Mesendoderm (in vitro differentiated cells): ENCODE data around the gene CREBBP.

Experiments used
- DNase-seq: peaks from one replicate; pipeline ENCODE4 v3.0.0; 2013
- H2AK5ac ChIP-seq: 2 replicates; pipeline ENCODE4 v1.6.1; 2013; ENCODE audit warnings: low read length, inconsistent platforms
- H2BK120ac ChIP-seq: 2 replicates; pipeline ENCODE4 v1.6.1; 2013; ENCODE audit warnings: low read depth, mild to moderate bottlenecking, low read length, moderate library complexity, mixed read lengths
- H2BK15ac ChIP-seq: replicated peaks from 2 replicates; pipeline ENCODE4 v1.6.1; 2013; ENCODE audit warnings: low read depth, mild to moderate bottlenecking, moderate library complexity
- H2BK5ac ChIP-seq: 2 replicates; pipeline ENCODE4 v1.6.1; 2013; ENCODE audit warnings: low read length, inconsistent platforms
- H3K18ac ChIP-seq: 2 replicates; pipeline ENCODE4 v1.6.1; 2013; ENCODE audit warnings: mild to moderate bottlenecking, low read length, mixed read lengths
- H3K23ac ChIP-seq: one replicate; pipeline ENCODE4 v1.6.1; 2013; ENCODE audit warnings: low read length
- H3K27ac ChIP-seq: 2 replicates; pipeline ENCODE4 v1.5.1; 2013; ENCODE audit warnings: low read depth, mild to moderate bottlenecking, inconsistent platforms, low read length, moderate library complexity
- H3K27me3 ChIP-seq: 2 replicates; pipeline ENCODE4 v1.6.1; 2013; ENCODE audit warnings: low read length, control low read depth, mild to moderate bottlenecking, inconsistent platforms; ENCODE audit not compliant: insufficient read depth, poor library complexity
- H3K36me3 ChIP-seq: 2 replicates; pipeline ENCODE4 v1.6.1; 2013; ENCODE audit warnings: low read length, inconsistent platforms; ENCODE audit not compliant: control insufficient read depth, insufficient read depth
- H3K4ac ChIP-seq: one replicate; pipeline ENCODE4 v1.6.1; 2013; ENCODE audit warnings: low read depth, mild to moderate bottlenecking, low read length, moderate library complexity
- H3K4me1 ChIP-seq: 2 replicates; pipeline ENCODE4 v1.6.1; 2013; ENCODE audit warnings: low read depth, low read length, inconsistent platforms; ENCODE audit not compliant: control insufficient read depth
- H3K4me2 ChIP-seq: 2 replicates; pipeline ENCODE4 v1.6.1; 2013; ENCODE audit warnings: low read length
- H3K4me3 ChIP-seq: 2 replicates; pipeline ENCODE4 v1.5.1; 2013; ENCODE audit warnings: mild to moderate bottlenecking, low read length
- H3K56ac ChIP-seq: one replicate; pipeline ENCODE4 v1.6.1; 2013; ENCODE audit warnings: low read length
- H3K79me1 ChIP-seq: 2 replicates; pipeline ENCODE4 v1.6.1; 2013; ENCODE audit warnings: low read length, inconsistent platforms
- H3K79me2 ChIP-seq: 2 replicates; pipeline ENCODE4 v1.6.1; 2013; ENCODE audit warnings: mild to moderate bottlenecking, low read length; ENCODE audit not compliant: control insufficient read depth, insufficient read depth
- H3K9ac ChIP-seq: 2 replicates; pipeline ENCODE4 v1.6.1; 2013; ENCODE audit warnings: low read length, inconsistent platforms
- H4K5ac ChIP-seq: one replicate; pipeline ENCODE4 v1.6.1; 2013; ENCODE audit warnings: low read length
- H4K8ac ChIP-seq: one replicate; pipeline ENCODE4 v1.6.1; 2013; ENCODE audit warnings: low read depth, mild to moderate bottlenecking, control low read depth, low read length, moderate library complexity
- WGBS: extraction: QIAGEN DNeasy Blood & Tissue Kit; methylation state at CpG from one replicate; pipeline ENCODE4 v1.1.7; 2013; ENCODE audit warnings: low lambda C conversion rate, missing lambda C conversion rate; ENCODE audit not compliant: insufficient coverage; ENCODE audit errors: extremely low coverage; 5-methylcytosine and 5-hydroxymethylcytosine counted together

CREBBP gene

DNA sequence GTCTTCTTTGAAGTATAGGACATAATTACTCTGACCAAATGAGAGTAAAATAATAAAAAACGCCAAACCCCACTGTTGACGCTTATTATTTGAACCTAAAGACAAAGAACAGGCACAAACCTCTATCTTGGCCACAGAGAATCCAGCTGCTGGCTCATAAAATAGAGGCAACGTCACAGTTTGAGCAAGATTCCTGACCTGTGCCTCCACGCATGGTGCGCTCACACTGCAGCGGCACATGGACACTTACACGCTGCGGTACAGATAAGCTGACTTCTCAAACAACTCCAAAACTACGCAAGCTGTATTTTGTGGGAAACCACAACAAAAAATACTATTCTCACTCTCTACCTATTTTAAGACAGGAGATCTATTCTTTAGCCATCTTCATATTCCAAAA is 124.4 kb downstream of the CREBBP start:
- no CpG with 5 or more reads among the region's 9 CpGs for WGBS
- H3K9ac ChIP-seq, result no peak overlapping the region
- no peak overlapping the region for H3K4me2 ChIP-seq
- H3K27me3 ChIP-seq, result no peaks in the 10 kb centered on the region
- H2AK5ac ChIP-seq, result no peak overlapping the region
- no peak overlapping the region for H2BK5ac ChIP-seq
- no peaks in the 10 kb centered on the region for H3K79me2 ChIP-seq
- no peak overlapping the region for H2BK15ac ChIP-seq
- no peak overlapping the region for H3K27ac ChIP-seq
- no peak overlapping the region for H3K4me3 ChIP-seq
- H3K4me1 ChIP-seq, result no peaks in the 10 kb centered on the region
- no peak overlapping the region for H2BK120ac ChIP-seq
- no peak for DNase-seq
- H4K5ac ChIP-seq, result no peak overlapping the region
- H3K56ac ChIP-seq, result no peak overlapping the region
- peaks cover 6% of the 10 kb centered on the region for H3K36me3 ChIP-seq
- H3K18ac ChIP-seq, result no peak overlapping the region
- no peak overlapping the region for H4K8ac ChIP-seq
- no peak overlapping the region for H3K4ac ChIP-seq
- peaks cover 6% of the 10 kb centered on the region for H3K79me1 ChIP-seq
- H3K23ac ChIP-seq, result no peak overlapping the region

DNA sequence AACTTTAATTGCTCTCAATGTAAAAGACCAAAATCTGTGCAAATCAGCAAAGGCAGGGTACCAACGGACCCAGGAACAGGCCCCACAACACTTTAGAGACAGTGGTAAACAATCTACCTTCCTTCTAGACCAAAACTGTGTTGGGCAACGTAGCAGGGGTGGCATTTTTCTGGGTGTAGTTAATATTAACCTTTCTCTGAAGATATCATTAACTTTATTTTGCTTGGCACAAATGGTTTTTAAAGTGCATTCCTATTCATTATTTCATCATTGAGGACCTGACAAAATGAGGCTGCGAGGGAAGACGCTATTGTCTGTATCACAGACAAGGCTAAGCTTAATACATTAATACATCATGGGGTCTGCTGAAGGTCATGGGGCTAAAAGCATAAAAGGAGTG is 125.3 kb downstream of the CREBBP start:
- Histone ChIP-seq H3K79me2 (no peaks in the 10 kb centered on the region), H2AK5ac (no peak overlapping the region), H3K36me3 (peaks cover 6% of the 10 kb centered on the region), H3K4ac (no peak overlapping the region), H3K9ac (no peak overlapping the region), H3K18ac (no peak overlapping the region), H4K8ac (no peak overlapping the region), H3K4me2 (no peak overlapping the region), H3K79me1 (peaks cover 6% of the 10 kb centered on the region), H2BK15ac (no peak overlapping the region), H3K27me3 (no peaks in the 10 kb centered on the region), H3K4me3 (no peak overlapping the region), H3K27ac (no peak overlapping the region), H2BK5ac (no peak overlapping the region), H3K23ac (no peak overlapping the region), H2BK120ac (no peak overlapping the region), H3K56ac (no peak overlapping the region), H3K4me1 (no peaks in the 10 kb centered on the region), H4K5ac (no peak overlapping the region)
- no peak for DNase-seq
- no CpG with 5 or more reads among the region's 4 CpGs for WGBS

DNA sequence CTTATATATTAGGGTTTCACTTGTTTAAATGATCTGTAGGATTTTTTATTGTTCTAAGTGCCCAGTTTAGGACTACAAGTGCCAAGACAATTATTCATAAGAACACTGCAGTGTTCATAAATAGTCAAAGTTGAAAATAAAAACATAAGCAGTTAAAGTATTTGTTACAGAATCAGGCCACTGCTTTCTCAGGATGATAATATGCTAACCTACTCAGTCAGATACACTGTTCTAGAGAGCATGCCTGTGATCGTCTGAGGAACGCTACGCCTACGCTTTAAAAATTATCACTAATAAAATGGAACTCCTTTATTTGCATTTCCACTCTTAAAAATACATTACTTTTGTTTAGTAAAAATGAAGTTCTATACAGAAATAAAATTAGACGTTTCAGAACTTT is 125.7 kb downstream of the CREBBP start:
- no peak overlapping the region for H2BK120ac ChIP-seq
- no peak overlapping the region for H3K4ac ChIP-seq
- no peak overlapping the region for H2AK5ac ChIP-seq
- no peak overlapping the region for H3K23ac ChIP-seq
- H3K56ac ChIP-seq, result no peak overlapping the region
- no peak overlapping the region for H3K27ac ChIP-seq
- H3K9ac ChIP-seq, result no peak overlapping the region
- H2BK5ac ChIP-seq, result no peak overlapping the region
- peaks cover 7% of the 10 kb centered on the region for H3K36me3 ChIP-seq
- peaks cover 6% of the 10 kb centered on the region for H3K79me1 ChIP-seq
- H2BK15ac ChIP-seq, result no peak overlapping the region
- no peak overlapping the region for H3K18ac ChIP-seq
- no peaks in the 10 kb centered on the region for H3K4me1 ChIP-seq
- no peak overlapping the region for H4K5ac ChIP-seq
- no peak overlapping the region for H3K4me2 ChIP-seq
- H3K79me2 ChIP-seq, result no peaks in the 10 kb centered on the region
- no peaks in the 10 kb centered on the region for H3K27me3 ChIP-seq
- no peak for DNase-seq
- 100% methylated on average over 2 of the region's 5 CpGs for WGBS
- no peak overlapping the region for H4K8ac ChIP-seq
- no peak overlapping the region for H3K4me3 ChIP-seq

DNA sequence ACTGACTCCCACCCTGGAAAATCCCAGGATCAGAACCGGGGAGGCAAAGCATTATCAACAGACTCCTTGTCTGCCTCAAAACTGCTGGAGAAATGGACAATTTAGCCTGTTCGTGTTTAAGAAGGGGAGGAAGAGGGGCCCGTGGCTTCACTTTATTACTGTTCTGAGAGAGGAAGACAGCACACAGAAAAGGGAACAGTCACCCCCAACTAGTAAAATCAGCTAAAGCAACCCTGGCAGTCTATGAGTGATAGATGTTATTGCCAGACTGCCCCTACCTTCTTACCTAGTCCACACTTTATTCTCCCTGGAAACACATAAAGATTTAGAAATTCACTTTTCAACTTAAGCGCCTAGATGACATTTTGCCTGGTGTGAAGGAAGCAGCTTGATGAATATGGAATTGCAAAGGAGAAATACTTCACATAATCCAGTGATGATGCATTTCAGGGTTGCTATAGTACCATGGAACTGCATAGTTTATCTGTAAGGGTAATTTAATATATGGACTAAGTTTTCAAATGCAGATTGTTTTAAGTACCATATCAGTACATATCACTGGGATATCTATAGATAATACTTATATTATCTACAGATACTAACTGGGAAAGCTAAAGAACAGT is 126.3 kb downstream of the CREBBP start:
- Histone ChIP-seq H3K4me2 (no peak overlapping the region), H3K36me3 (peaks cover 7% of the 10 kb centered on the region), H3K27ac (no peak overlapping the region), H3K79me2 (no peaks in the 10 kb centered on the region), H3K23ac (no peak overlapping the region), H3K9ac (no peak overlapping the region), H3K4me1 (no peaks in the 10 kb centered on the region), H2BK5ac (no peak overlapping the region), H4K5ac (no peak overlapping the region), H3K4ac (no peak overlapping the region), H2BK15ac (no peak overlapping the region), H3K79me1 (peaks cover 6% of the 10 kb centered on the region), H4K8ac (no peak overlapping the region), H3K18ac (no peak overlapping the region), H2AK5ac (no peak overlapping the region), H2BK120ac (no peak overlapping the region), H3K56ac (no peak overlapping the region), H3K4me3 (no peak overlapping the region), H3K27me3 (no peaks in the 10 kb centered on the region)
- WGBS, result no CpG with 5 or more reads among the region's 4 CpGs
- DNase-seq, result no peak

DNA sequence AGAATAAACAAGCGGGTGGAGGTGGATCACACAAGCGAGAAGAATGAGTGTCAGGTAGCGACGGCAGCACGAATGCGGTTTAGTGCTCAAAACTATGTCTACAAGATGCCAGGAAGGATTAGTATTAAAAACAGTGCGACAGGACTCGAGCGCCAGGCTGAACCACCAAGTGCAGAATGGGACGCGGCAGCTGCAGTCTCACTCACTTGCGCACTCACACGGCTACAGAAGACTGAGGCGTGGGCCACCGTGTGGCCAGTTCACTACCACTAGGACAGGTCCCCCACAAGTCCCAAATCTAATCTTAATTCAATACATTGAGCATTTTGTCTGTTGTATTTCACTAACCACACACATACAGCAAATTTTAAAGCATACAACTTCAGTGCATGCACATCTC is 127.5 kb downstream of the CREBBP start:
- no peak overlapping the region for H2BK15ac ChIP-seq
- H4K5ac ChIP-seq, result no peak overlapping the region
- H3K9ac ChIP-seq, result no peak overlapping the region
- no CpG with 5 or more reads among the region's 15 CpGs for WGBS
- no peaks in the 10 kb centered on the region for H3K4me1 ChIP-seq
- H3K23ac ChIP-seq, result no peak overlapping the region
- no peak overlapping the region for H3K4me2 ChIP-seq
- no peaks in the 10 kb centered on the region for H3K79me2 ChIP-seq
- no peak overlapping the region for H2AK5ac ChIP-seq
- H3K79me1 ChIP-seq, result peaks cover 6% of the 10 kb centered on the region
- no peak overlapping the region for H3K56ac ChIP-seq
- H3K4ac ChIP-seq, result no peak overlapping the region
- no peaks in the 10 kb centered on the region for H3K27me3 ChIP-seq
- no peak overlapping the region for H3K18ac ChIP-seq
- H3K36me3 ChIP-seq, result peaks cover 5% of the 10 kb centered on the region
- DNase-seq, result no peak
- no peak overlapping the region for H3K4me3 ChIP-seq
- no peak overlapping the region for H4K8ac ChIP-seq
- H3K27ac ChIP-seq, result no peak overlapping the region
- no peak overlapping the region for H2BK5ac ChIP-seq
- no peak overlapping the region for H2BK120ac ChIP-seq

DNA sequence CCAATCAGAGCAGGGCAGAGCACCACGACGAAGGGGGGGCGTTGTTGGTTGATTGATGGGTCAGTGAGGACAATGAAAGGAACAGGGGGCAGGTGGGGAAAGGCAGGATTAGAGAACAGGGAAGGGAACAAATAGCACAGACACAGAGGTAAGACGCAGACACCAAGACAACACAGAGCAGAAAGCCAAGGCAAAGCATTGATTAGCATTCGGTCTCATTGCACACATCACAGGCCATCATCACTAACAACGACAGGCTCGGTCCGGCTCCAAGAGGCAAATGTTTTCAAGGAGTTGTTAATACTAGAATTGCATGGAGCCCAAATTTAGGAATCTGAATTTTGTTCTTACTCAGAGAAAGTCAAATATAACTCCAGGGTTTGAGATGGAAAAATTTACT is 128.6 kb downstream of the CREBBP start:
- no peaks in the 10 kb centered on the region for H3K79me2 ChIP-seq
- H2BK15ac ChIP-seq, result no peak overlapping the region
- no peak overlapping the region for H2BK120ac ChIP-seq
- H3K4me3 ChIP-seq, result no peak overlapping the region
- H3K9ac ChIP-seq, result no peak overlapping the region
- H2BK5ac ChIP-seq, result no peak overlapping the region
- H4K8ac ChIP-seq, result no peak overlapping the region
- no peak for DNase-seq
- H3K27ac ChIP-seq, result no peak overlapping the region
- no peak overlapping the region for H3K4ac ChIP-seq
- H4K5ac ChIP-seq, result no peak overlapping the region
- H3K23ac ChIP-seq, result no peak overlapping the region
- H2AK5ac ChIP-seq, result no peak overlapping the region
- no peak overlapping the region for H3K56ac ChIP-seq
- H3K4me2 ChIP-seq, result no peak overlapping the region
- no peaks in the 10 kb centered on the region for H3K4me1 ChIP-seq
- no peak overlapping the region for H3K18ac ChIP-seq
- H3K79me1 ChIP-seq, result peaks cover 6% of the 10 kb centered on the region
- H3K27me3 ChIP-seq, result no peaks in the 10 kb centered on the region
- no CpG with 5 or more reads among the region's 8 CpGs for WGBS
- H3K36me3 ChIP-seq, result peaks cover 1% of the 10 kb centered on the region
